PC-3 (cell line): ENCODE results near the gene S100B.

Experiments used
- CTCF ChIP-seq: fragments of 300-600 bp; sonication (generic); conservative IDR thresholded peaks from 2 replicates; pipeline ENCODE4 v1.5.1; 2017; ENCODE audit warnings: antibody characterized with exemption, low read depth, mild to moderate bottlenecking, low read length
- EZH2 ChIP-seq: fragments of 300-600 bp; sonication (generic); IDR thresholded peaks from one replicate; pipeline ENCODE4 v1.6.1; 2017; ENCODE audit warnings: antibody characterized with exemption, mild to moderate bottlenecking, low read length; ENCODE audit not compliant: unreplicated experiment

GRCh38 chr21:46549650-46550049, 55.2 kb downstream of the S100B start:
- TF ChIP-seq CTCF: no peak
- no peak for TF ChIP-seq EZH2
